Endothelial cell of umbilical vein (primary cell): ENCODE data around the gene PARP9. TPM values are rescaled to one million over a fixed set of nuclear protein-coding genes. Genes with fewer than 3 reads are reported as not detected.

ENCODE experiments used
- BruUV-seq: library from RNA; stranded (reverse); fragments of 400-500 nt; replicated peaks from 2 replicates; lab custom pipeline; 2021; lab: Mats Ljungman, UMichigan
- CTCF ChIA-PET: fragments of 300-600, 350-600 bp; sonication (Branson Sonifier 250); formaldehyde crosslinking; loops from one replicate; lab custom pipeline; 2021; ENCODE audit warnings: antibody characterized with exemption, inconsistent platforms; lab: Charles Lee
- POLR2A ChIA-PET: fragments of 300-600, 350-600 bp; sonication (Branson Sonifier 250); formaldehyde crosslinking; loops from one replicate; lab custom pipeline; 2021; ENCODE audit warnings: antibody characterized with exemption, inconsistent platforms; lab: Charles Lee
- DNase-seq: peaks from one replicate; pipeline ENCODE4 v3.0.0-alpha.2; 2011; ENCODE audit warnings: low read depth, low spot score
- FAIRE-seq: peaks from 2 replicates; lab custom pipeline; 2011; peaks lifted over from hg19 to GRCh38; lab: Jason Lieb, UNC
- H2AFZ ChIP-seq: 2 replicates; pipeline ENCODE4 v1.6.0; 2012; ENCODE audit warnings: low read depth, low read length, control low read depth, inconsistent platforms
- H3K27ac ChIP-seq: 2 replicates; pipeline ENCODE4 v1.5.1; 2011; ENCODE audit warnings: low read depth, mild to moderate bottlenecking, control low read depth, low read length, moderate library complexity; ENCODE audit not compliant: insufficient read depth
- H3K27me3 ChIP-seq, 2 experiments: 2 replicates each; pipeline versions ENCODE4 v1.6.0 to v1.6.1; 2011; ENCODE audit warnings: low read length in 2 of 2, mixed read lengths in 1 of 2; ENCODE audit not compliant: control insufficient read depth in 2 of 2, insufficient read depth in 2 of 2
- H3K36me3 ChIP-seq, 2 experiments: 2 replicates in 1 of 2; 3 replicates in 1 of 2; pipeline ENCODE4 v1.5.1; 2011; ENCODE audit warnings: low read length in 2 of 2, mild to moderate bottlenecking in 1 of 2, moderate library complexity in 1 of 2; ENCODE audit not compliant: control insufficient read depth in 2 of 2, insufficient read depth in 2 of 2; ENCODE audit errors: extremely low read depth in 1 of 2
- H3K4me1 ChIP-seq: 3 replicates; pipeline ENCODE4 v1.5.1; 2011; ENCODE audit warnings: mild to moderate bottlenecking, low read length; ENCODE audit not compliant: control insufficient read depth, insufficient read depth; ENCODE audit errors: extremely low read depth
- H3K4me2 ChIP-seq: 2 replicates; pipeline ENCODE4 v1.6.1; 2011; ENCODE audit warnings: low read length, control low read depth, mixed read lengths; ENCODE audit not compliant: insufficient read depth
- H3K4me3 ChIP-seq, 3 experiments: fragments of 200-600 bp in 1 of 3; sonication (generic), shearing (Covaris generic) in 1 of 3; replicated peaks in 1 of 3; 2 replicates each; pipeline ENCODE4 v1.5.1; 2011 to 2016; ENCODE audit warnings: control low read depth in 3 of 3, low read length in 3 of 3, mild to moderate bottlenecking in 2 of 3, inconsistent platforms in 1 of 3, low read depth in 1 of 3, moderate library complexity in 1 of 3; ENCODE audit not compliant: insufficient read depth in 1 of 3
- H3K79me2 ChIP-seq: 2 replicates; pipeline ENCODE4 v1.6.0; 2012; ENCODE audit warnings: low read length, inconsistent platforms; ENCODE audit not compliant: control insufficient read depth, insufficient read depth
- H3K9ac ChIP-seq: replicated peaks from 2 replicates; pipeline ENCODE3; 2011; ENCODE audit warnings: low read length, control low read depth; ENCODE audit not compliant: insufficient read depth; ENCODE audit errors: extremely low read depth
- H3K9me1 ChIP-seq: replicated peaks from 3 replicates; pipeline ENCODE4 v1.6.0; 2011; ENCODE audit warnings: mild to moderate bottlenecking, low read length; ENCODE audit not compliant: control insufficient read depth, insufficient read depth; ENCODE audit errors: extremely low read depth
- H3K9me3 ChIP-seq: replicated peaks from 2 replicates; pipeline ENCODE4 v1.5.1; 2012; ENCODE audit warnings: low read length, inconsistent platforms; ENCODE audit not compliant: control insufficient read depth, insufficient read depth
- H4K20me1 ChIP-seq: replicated peaks from 2 replicates; pipeline ENCODE3; 2011; ENCODE audit warnings: mild to moderate bottlenecking, low read length; ENCODE audit not compliant: control insufficient read depth, insufficient read depth; ENCODE audit errors: extremely low read depth
- EZH2 ChIP-seq: IDR thresholded peaks from 2 replicates; pipeline ENCODE4 v1.6.1; 2012; ENCODE audit warnings: borderline replicate concordance, low read depth, mild to moderate bottlenecking, moderate library complexity, low read length, inconsistent platforms; ENCODE audit not compliant: severe bottlenecking
- FOS ChIP-seq: IDR thresholded peaks from 2 replicates; pipeline ENCODE4 v1.6.1; 2011; ENCODE audit warnings: mild to moderate bottlenecking, low read length, moderate library complexity, borderline replicate concordance; ENCODE audit not compliant: insufficient read depth
- GATA2 ChIP-seq: IDR thresholded peaks from 2 replicates; pipeline ENCODE4 v1.7.0; 2011; ENCODE audit warnings: low read depth, mild to moderate bottlenecking, moderate library complexity, mixed read lengths, low read length; ENCODE audit not compliant: insufficient read length, insufficient read depth
- JUN ChIP-seq: IDR thresholded peaks from 2 replicates; pipeline ENCODE4 v1.6.1; 2011; ENCODE audit warnings: borderline replicate concordance, low read depth; ENCODE audit not compliant: insufficient read length, insufficient read depth
- MYC ChIP-seq: IDR thresholded peaks from one replicate; pipeline ENCODE4 v1.6.1; 2011; ENCODE audit warnings: mild to moderate bottlenecking, low read depth, low read length
- POLR2A ChIP-seq: IDR thresholded peaks from 2 replicates; pipeline ENCODE4 v1.6.1; 2012; ENCODE audit warnings: low read depth, mild to moderate bottlenecking, control low read depth, low read length
- POLR2AphosphoS5 ChIP-seq: IDR thresholded peaks from 2 replicates; pipeline ENCODE4 v1.6.1; 2012; ENCODE audit warnings: low read depth, mild to moderate bottlenecking, control low read depth, low read length, moderate library complexity; ENCODE audit not compliant: insufficient read depth
- dilution Hi-C: fragments of 300-500 bp; cut with MboI; formaldehyde crosslinking; loops from one replicate; pipeline ENCODE4 v1.15.0; 2019; ENCODE audit warnings: low sequenced_read_pairs; ENCODE audit not compliant: extremely low pct_ligation_motif_present
- intact Hi-C: fragments of 100-400 bp; cut with micrococcal nuclease; formaldehyde crosslinking; loops from one replicate; pipeline ENCODE4 v1.10.0; 2022
- polyA plus RNA-seq, 4 experiments: library from polyadenylated mRNA; depleted of rRNA in 3 of 4; stranded (reverse) in 3 of 4; unstranded in 1 of 4; fragments of >200 nt; gene quantifications; 2 replicates each; pipeline versions ENCODE4 v1.2.1 to v1.2.3, GENCODE V29; 2011 to 2012; ENCODE audit warnings: missing spikeins in 1 of 4
- total RNA-seq: library from RNA; stranded (reverse); gene quantifications from 2 replicates; pipeline ENCODE4 v1.2.3, GENCODE V29; 2021
- TF ChIP-seq, protein P1 (sequence below): IDR thresholded peaks from 2 replicates; pipeline ENCODE4 v1.6.1; 2011; ENCODE audit not compliant: insufficient read depth, insufficient read length
- TF ChIP-seq, protein P2 (sequence below), 2 donors: IDR thresholded peaks; 1 replicate in 1 of 2; 2 replicates in 1 of 2; pipeline ENCODE4 v1.5.1; 2011; ENCODE audit warnings: low read length in 2 of 2, mild to moderate bottlenecking in 2 of 2, moderate library complexity in 2 of 2, control low read depth in 1 of 2, inconsistent platforms in 1 of 2, low read depth in 1 of 2; ENCODE audit not compliant: insufficient read depth in 1 of 2; ENCODE audit errors: extremely low read depth in 1 of 2

The PARP9 gene
- total and polyA plus RNA-seq, 2 donors (not counting 3 experiments of a cell fraction or from before 2014, with no cell fraction given) = 10.1 to 12.5 TPM

DNA sequence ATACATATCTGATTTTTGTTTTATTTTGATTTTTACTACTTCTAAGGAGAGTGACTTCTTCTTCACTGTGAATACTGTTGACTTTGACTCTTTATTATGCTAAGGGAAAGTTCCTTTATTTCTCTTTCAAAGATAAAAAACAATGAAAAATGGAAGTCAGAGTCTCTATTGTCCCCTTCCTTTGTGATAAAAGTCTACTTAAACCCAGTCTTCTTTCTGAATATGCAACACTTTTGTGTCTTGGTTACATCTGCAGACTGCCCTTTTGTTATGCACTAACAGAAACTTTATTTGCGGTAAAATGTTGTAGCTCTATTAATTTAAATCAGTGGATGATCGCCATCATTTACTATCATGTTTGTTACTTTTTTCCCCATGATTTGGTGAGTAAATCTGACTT lies 26.5 kb upstream of the PARP9 start:
- intact Hi-C loops (no loop called here), dilution Hi-C loops (no loop called here)
- Histone ChIP-seq H3K79me2 (no peaks in the 10 kb centered on the region), H2AFZ (no peak overlapping the region), H3K4me3 (no peak overlapping the region), H3K27ac (no peak overlapping the region), H3K9me1 (no peaks in the 10 kb centered on the region), H3K27me3 (peaks cover 4 to 7% of the 10 kb centered on the region in 2 experiments), H3K9me3 (no peaks in the 10 kb centered on the region), H3K36me3 (no peaks in the 10 kb centered on the region), H3K4me1 (no peaks in the 10 kb centered on the region), H3K4me2 (no peak overlapping the region), H3K9ac (no peak overlapping the region), H4K20me1 (no peaks in the 10 kb centered on the region)
- BruUV-seq = no TSS peak
- TF ChIP-seq GATA2 (no peak), POLR2A (no peak), MYC (no peak), JUN (no peak), FOS (no peak), EZH2 (no peak), POLR2AphosphoS5 (no peak)
- TF ChIP-seq, protein P1, sequence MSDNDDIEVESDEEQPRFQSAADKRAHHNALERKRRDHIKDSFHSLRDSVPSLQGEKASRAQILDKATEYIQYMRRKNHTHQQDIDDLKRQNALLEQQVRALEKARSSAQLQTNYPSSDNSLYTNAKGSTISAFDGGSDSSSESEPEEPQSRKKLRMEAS = no peak
- TF ChIP-seq, protein P2, sequence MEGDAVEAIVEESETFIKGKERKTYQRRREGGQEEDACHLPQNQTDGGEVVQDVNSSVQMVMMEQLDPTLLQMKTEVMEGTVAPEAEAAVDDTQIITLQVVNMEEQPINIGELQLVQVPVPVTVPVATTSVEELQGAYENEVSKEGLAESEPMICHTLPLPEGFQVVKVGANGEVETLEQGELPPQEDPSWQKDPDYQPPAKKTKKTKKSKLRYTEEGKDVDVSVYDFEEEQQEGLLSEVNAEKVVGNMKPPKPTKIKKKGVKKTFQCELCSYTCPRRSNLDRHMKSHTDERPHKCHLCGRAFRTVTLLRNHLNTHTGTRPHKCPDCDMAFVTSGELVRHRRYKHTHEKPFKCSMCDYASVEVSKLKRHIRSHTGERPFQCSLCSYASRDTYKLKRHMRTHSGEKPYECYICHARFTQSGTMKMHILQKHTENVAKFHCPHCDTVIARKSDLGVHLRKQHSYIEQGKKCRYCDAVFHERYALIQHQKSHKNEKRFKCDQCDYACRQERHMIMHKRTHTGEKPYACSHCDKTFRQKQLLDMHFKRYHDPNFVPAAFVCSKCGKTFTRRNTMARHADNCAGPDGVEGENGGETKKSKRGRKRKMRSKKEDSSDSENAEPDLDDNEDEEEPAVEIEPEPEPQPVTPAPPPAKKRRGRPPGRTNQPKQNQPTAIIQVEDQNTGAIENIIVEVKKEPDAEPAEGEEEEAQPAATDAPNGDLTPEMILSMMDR (IDR thresholded peaks at IDR 0.05; ENCODE audit: extremely low read depth in 1 of 2, insufficient read depth in 1 of 2, low read depth in 1 of 2, low read length in 2 of 2) = no peak
- FAIRE-seq (no peak), DNase-seq (no peak)
- ChIA-PET POLR2A (no interaction called here), CTCF (interaction anchor here (1.2 kb wide), 1 partner anchor 9 kb away, joined by 4 read pairs; no protein-coding TSS in a partner anchor)
